Bronchial epithelial cell (primary cell): Measurements from ENCODE around the gene ZNF710. TPM values are rescaled to one million over a fixed set of nuclear protein-coding genes. Genes with fewer than 3 reads are reported as not detected.
"Not testable (repeated sequence)": the region's sequence is repeated elsewhere in the genome, so short reads cannot be mapped to it uniquely, and the experiment has no call there.

Experiments used
- DNase-seq: peaks from one replicate; pipeline ENCODE4 v3.0.0-alpha.2; 2010; ENCODE audit warnings: low read depth
- FAIRE-seq: peaks from 2 replicates; lab custom pipeline; 2011; peaks lifted over from hg19 to GRCh38; lab: Jason Lieb, UNC
- H3K27me3 ChIP-seq: 2 replicates; pipeline ENCODE4 v1.5.1; 2011; ENCODE audit warnings: low read length; ENCODE audit not compliant: control insufficient read depth, insufficient read depth
- H3K36me3 ChIP-seq: 2 replicates; pipeline ENCODE4 v1.5.1; 2011; ENCODE audit warnings: low read length; ENCODE audit not compliant: control insufficient read depth, insufficient read depth
- H3K4me3 ChIP-seq: 2 replicates; pipeline ENCODE4 v1.5.1; 2011; ENCODE audit warnings: mild to moderate bottlenecking, low read depth, low read length, control low read depth
- CTCF ChIP-seq: IDR thresholded peaks from 2 replicates; pipeline ENCODE4 v1.5.1; 2011; ENCODE audit warnings: mild to moderate bottlenecking, moderate library complexity, low read length, control low read depth, inconsistent platforms; ENCODE audit not compliant: insufficient read depth, severe bottlenecking
- total RNA-seq: library from RNA; depleted of rRNA; stranded (reverse); fragments of >200 nt; gene quantifications from 2 replicates; pipeline ENCODE4 v1.2.1, GENCODE V29; 2014

ZNF710 gene
- 7.6 and 11.9 TPM in 2 replicates for total RNA-seq

- no peak for TF ChIP-seq CTCF
- Histone ChIP-seq H3K36me3 (no peaks in the 10 kb centered on the region), H3K27me3 (no peaks in the 10 kb centered on the region), H3K4me3 (peak within 1 kb of the TSS; percentile 67)
- peak; percentile 30 for DNase-seq
- FAIRE-seq = no peak
Observed at GRCh38 chr15:90001062-90001682, at the start of gene ZNF710. Gene ZNF710 (plus strand): TSS chr15:90001324. CDS start chr15:90067138, 65,814 bp downstream.

GRCh38 chr15:89954541-89954940 lies 46.6 kb upstream of the ZNF710 start:
- FAIRE-seq = no peak
- TF ChIP-seq CTCF = no peak
- no peak overlapping the region for H3K4me3 ChIP-seq
- no peaks in the 10 kb centered on the region for H3K27me3 ChIP-seq
- H3K36me3 ChIP-seq = no peaks in the 10 kb centered on the region
- no peak for DNase-seq

- H3K4me3 ChIP-seq, FAIRE-seq, H3K27me3 ChIP-seq, H3K36me3 ChIP-seq, DNase-seq: not testable (repeated sequence)
Observed at GRCh38 chr15:89955449-89955998, 45.6 kb upstream of the ZNF710 start.

GRCh38 chr15:89958107-89958805 lies 42.9 kb upstream of the ZNF710 start:
- FAIRE-seq (peak; percentile 80), DNase-seq (peak; percentile 91)
- no peak for TF ChIP-seq CTCF

GRCh38 chr15:89963301-89964231 lies 37.6 kb upstream of the ZNF710 start:
- Histone ChIP-seq H3K36me3 (no peaks in the 10 kb centered on the region), H3K4me3 (no peak overlapping the region), H3K27me3 (no peaks in the 10 kb centered on the region)
- DNase-seq = no peak
- peak; percentile 32 for FAIRE-seq
- no peak for TF ChIP-seq CTCF

More at GRCh38 chr15:89958107-89958805, 42.9 kb upstream of the ZNF710 start:
- Histone ChIP-seq H3K4me3 (no peak overlapping the region), H3K27me3 (no peaks in the 10 kb centered on the region), H3K36me3 (no peaks in the 10 kb centered on the region)
